ENCODE measurements around the gene TPRN.
"Not testable (repeated sequence)": the region's sequence is repeated elsewhere in the genome, so short reads cannot be mapped to it uniquely, and the experiment has no call there.

Gene TPRN

GRCh38 chr9:137200311-137201204 is at the start of gene TPRN:
Gene TPRN (minus strand): TSS chr9:137200741. CDS start chr9:137200711, 30 bp downstream.
- peak; percentile 94 to 97 for DNase-seq (ENCODE audit: low read depth in 1 of 2, low spot score in 1 of 2)

- no peak for DNase-seq (ENCODE audit: low read depth in 1 of 2, low spot score in 1 of 2)
Measured at GRCh38 chr9:137247916-137248175, 47.3 kb upstream of the TPRN start.

- DNase-seq (ENCODE audit: low read depth in 1 of 2, low spot score in 1 of 2), result no peak
Measured at GRCh38 chr9:137247135-137247915, 46.8 kb upstream of the TPRN start.

GRCh38 chr9:137245450-137246421 is 45.2 kb upstream of the TPRN start:
- no peak for DNase-seq (ENCODE audit: low read depth in 1 of 2, low spot score in 1 of 2)

GRCh38 chr9:137244486-137245449 is 44.2 kb upstream of the TPRN start:
- no peak for DNase-seq (ENCODE audit: low read depth in 1 of 2, low spot score in 1 of 2)

- no peak for DNase-seq (ENCODE audit: low read depth in 1 of 2, low spot score in 1 of 2)
Measured at GRCh38 chr9:137243626-137244485, 43.3 kb upstream of the TPRN start.

- not testable (repeated sequence) for DNase-seq (ENCODE audit: low read depth in 1 of 2, low spot score in 1 of 2)
Measured at GRCh38 chr9:137243266-137243625, 42.7 kb upstream of the TPRN start.

- no peak for DNase-seq (ENCODE audit: low read depth in 1 of 2, low spot score in 1 of 2)
Measured at GRCh38 chr9:137242269-137243203, 42.0 kb upstream of the TPRN start.

- peak; percentile 55 to 67 for DNase-seq (ENCODE audit: low read depth in 1 of 2, low spot score in 1 of 2)
Measured at GRCh38 chr9:137241490-137242268, 41.1 kb upstream of the TPRN start.

GRCh38 chr9:137240841-137241489 is 40.4 kb upstream of the TPRN start, which contains the start of gene TUBB4B:
Gene TUBB4B (plus strand): TSS chr9:137241287. CDS start chr9:137241361, 74 bp downstream.
- DNase-seq (ENCODE audit: low read depth in 1 of 2, low spot score in 1 of 2), result peak; percentile 89 to 95

GRCh38 chr9:137240318-137240840 is 39.8 kb upstream of the TPRN start:
- peak; percentile 41 to 53 for DNase-seq (ENCODE audit: low read depth in 1 of 2, low spot score in 1 of 2)

- DNase-seq (ENCODE audit: low read depth in 1 of 2, low spot score in 1 of 2), result not testable (repeated sequence)
Measured at GRCh38 chr9:137239541-137240200, 39.1 kb upstream of the TPRN start.

GRCh38 chr9:137237759-137238726 is 37.5 kb upstream of the TPRN start:
- no peak for DNase-seq (ENCODE audit: low read depth in 1 of 2, low spot score in 1 of 2)

GRCh38 chr9:137236936-137237421 is 36.4 kb upstream of the TPRN start:
- DNase-seq (ENCODE audit: low read depth in 1 of 2, low spot score in 1 of 2), result no peak
